WERI-Rb-1 (cell line): ENCODE results near the gene DUSP22.
"Not testable (repeated sequence)": the region's sequence is repeated elsewhere in the genome, so short reads cannot be mapped to it uniquely, and the experiment has no call there.

Experiments
- DNase-seq: peaks from one replicate; pipeline ENCODE4 v3.0.0-alpha.2; 2020
- H3K27ac ChIP-seq: fragments of 250-450 bp; sonication (Bioruptor Pico); 2 replicates; pipeline ENCODE4 v1.5.1; 2020; ENCODE audit warnings: mild to moderate bottlenecking, moderate library complexity
- H3K27me3 ChIP-seq: fragments of 250-450 bp; sonication (Bioruptor Pico); 2 replicates; pipeline ENCODE4 v1.5.1; 2021; ENCODE audit warnings: mild to moderate bottlenecking, low read depth, moderate library complexity; ENCODE audit not compliant: insufficient read depth, severe bottlenecking
- H3K36me3 ChIP-seq: fragments of 250-450 bp; sonication (Bioruptor Pico); 2 replicates; pipeline ENCODE4 v1.5.1; 2020; ENCODE audit warnings: mild to moderate bottlenecking, moderate library complexity
- H3K4me3 ChIP-seq: 2 replicates; pipeline ENCODE4 v1.5.1; 2011; ENCODE audit warnings: low read depth, mild to moderate bottlenecking, control low read depth, low read length
- H3K9me3 ChIP-seq: fragments of 250-450 bp; sonication (Bioruptor Pico); 2 replicates; pipeline ENCODE4 v1.5.1; 2021; ENCODE audit warnings: mild to moderate bottlenecking, moderate library complexity; ENCODE audit not compliant: severe bottlenecking
- TF ChIP-seq, protein P1 (sequence below): IDR thresholded peaks from 2 replicates; pipeline ENCODE4 v1.5.1; 2011; ENCODE audit warnings: low read depth, mild to moderate bottlenecking, control low read depth, inconsistent platforms, low read length

Gene DUSP22

DNA sequence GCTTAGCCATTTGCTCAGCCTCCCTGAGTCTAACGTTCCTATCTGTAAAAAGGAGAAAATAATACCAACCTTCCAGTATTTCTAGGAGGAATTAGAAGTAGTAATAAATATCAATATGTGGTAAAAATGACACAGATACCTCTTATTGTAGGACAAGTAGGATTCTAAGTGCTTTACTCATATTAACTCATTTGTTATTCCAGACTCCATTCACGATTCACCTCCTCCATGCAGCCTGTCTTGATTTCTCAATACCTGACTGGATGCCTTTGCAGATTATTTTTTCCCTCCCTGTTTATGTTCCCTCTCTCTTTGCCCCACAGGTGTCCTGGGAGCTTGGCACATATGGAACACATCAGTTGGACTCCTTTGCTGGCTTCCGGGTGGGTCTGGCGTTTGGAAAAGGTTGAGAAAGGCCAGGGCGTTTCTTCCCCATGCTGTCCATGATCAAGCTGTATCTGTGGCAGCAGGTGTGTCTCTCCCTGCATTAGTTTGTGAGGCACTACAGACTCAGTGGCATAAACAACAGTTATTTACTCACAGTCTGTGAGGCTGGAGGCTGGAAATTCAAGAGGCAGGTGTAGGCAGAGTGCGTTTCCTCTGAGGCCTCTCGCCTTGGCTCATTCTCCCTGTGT is 10.7 kb upstream of the DUSP22 start:
- TF ChIP-seq, protein P1, sequence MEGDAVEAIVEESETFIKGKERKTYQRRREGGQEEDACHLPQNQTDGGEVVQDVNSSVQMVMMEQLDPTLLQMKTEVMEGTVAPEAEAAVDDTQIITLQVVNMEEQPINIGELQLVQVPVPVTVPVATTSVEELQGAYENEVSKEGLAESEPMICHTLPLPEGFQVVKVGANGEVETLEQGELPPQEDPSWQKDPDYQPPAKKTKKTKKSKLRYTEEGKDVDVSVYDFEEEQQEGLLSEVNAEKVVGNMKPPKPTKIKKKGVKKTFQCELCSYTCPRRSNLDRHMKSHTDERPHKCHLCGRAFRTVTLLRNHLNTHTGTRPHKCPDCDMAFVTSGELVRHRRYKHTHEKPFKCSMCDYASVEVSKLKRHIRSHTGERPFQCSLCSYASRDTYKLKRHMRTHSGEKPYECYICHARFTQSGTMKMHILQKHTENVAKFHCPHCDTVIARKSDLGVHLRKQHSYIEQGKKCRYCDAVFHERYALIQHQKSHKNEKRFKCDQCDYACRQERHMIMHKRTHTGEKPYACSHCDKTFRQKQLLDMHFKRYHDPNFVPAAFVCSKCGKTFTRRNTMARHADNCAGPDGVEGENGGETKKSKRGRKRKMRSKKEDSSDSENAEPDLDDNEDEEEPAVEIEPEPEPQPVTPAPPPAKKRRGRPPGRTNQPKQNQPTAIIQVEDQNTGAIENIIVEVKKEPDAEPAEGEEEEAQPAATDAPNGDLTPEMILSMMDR = no peak
- no peak for DNase-seq
- Histone ChIP-seq H3K27ac (no peak overlapping the region), H3K4me3 (no peak overlapping the region), H3K9me3 (no peaks in the 10 kb centered on the region), H3K36me3 (no peaks in the 10 kb centered on the region), H3K27me3 (peaks cover 53% of the 10 kb centered on the region)

DNA sequence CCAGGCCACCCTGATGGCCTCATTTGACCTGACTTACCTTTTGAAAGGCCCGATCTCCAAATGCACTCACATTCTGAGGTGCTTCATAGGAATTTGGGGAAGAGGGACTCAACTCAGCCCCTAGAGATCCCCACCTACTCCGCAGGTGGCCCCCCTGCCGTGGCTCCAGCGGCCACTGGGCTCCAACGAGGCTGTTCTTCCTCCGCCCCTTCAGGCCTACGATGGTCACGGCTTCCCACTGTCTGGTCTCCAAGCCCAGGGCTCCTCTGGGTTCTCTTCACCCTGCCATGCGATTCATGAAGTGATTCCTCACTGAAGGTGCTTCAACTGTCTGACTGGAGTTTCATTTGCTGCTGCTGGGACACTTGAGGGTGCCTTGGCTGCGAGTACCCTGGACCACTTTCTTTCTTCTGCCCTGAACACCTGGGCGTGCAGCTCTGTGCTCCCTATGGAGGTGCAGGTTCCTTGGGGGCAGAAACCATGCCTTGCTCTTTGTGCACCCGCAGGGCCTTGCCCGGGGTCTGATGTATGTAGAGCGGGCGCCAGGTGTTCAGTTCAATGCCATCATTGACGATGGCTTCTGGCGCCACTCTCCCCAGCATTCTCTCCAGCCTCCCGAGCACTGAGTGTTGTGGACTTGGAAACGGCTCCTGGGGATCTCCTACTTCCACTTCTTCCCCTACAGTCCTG is 10.0 kb upstream of the DUSP22 start:
- TF ChIP-seq, protein P1 = no peak
- Histone ChIP-seq H3K36me3 (no peaks in the 10 kb centered on the region), H3K27ac (no peak overlapping the region), H3K27me3 (peaks cover 58% of the 10 kb centered on the region), H3K4me3 (no peak overlapping the region), H3K9me3 (no peaks in the 10 kb centered on the region)
- DNase-seq = no peak

DNA sequence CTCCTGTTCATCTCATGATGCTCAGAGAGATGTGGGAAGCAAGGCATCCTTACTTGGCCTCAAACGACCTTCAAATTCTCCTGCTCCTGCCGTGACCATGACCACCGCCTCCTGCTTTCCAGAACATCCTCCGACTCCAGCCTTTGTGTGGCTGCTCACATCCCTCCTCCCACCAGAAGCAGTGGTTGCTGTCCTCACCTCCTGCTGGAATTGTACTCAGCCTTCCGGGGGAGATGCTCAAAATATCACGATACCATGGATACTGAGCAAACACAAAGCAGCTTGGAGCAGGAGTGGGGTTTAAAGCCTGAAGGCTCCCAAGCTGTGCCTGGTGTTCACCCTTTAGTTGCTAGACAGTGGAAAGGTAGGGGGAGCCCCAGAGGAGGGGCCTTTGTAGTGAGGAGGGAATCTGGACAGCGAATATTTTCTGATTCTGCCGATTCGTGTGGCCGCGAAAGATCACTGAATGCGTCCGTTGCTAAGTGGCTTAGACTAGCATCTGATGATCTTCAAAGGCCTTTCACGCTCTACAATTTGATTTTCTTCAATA is 9.3 kb upstream of the DUSP22 start:
- TF ChIP-seq, protein P1 = no peak
- no peaks in the 10 kb centered on the region for H3K9me3 ChIP-seq
- DNase-seq = no peak
- H3K27ac ChIP-seq = no peak overlapping the region
- peaks cover 62% of the 10 kb centered on the region for H3K27me3 ChIP-seq
- no peak overlapping the region for H3K4me3 ChIP-seq
- no peaks in the 10 kb centered on the region for H3K36me3 ChIP-seq

DNA sequence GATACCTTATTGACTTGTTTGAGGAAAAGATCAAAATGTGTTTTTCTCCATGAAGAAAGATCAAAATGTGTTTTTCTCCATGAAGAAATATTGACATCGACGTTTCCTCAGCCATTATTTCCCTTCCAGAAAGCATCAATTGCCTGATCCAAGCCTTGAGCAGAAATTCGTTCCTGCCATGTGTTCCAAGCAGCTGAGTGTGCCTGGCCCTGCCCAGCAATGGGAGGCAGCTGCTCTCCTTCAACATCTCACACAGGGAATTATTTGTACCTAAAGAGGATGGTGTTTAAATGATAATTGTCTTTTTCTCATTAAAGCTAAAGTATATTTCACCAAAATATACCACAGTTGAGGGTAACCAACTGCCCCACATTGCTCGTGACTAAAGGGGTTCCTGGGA is 7.8 kb upstream of the DUSP22 start:
- Histone ChIP-seq H3K36me3 (no peaks in the 10 kb centered on the region), H3K9me3 (no peaks in the 10 kb centered on the region), H3K27ac (no peak overlapping the region), H3K4me3 (no peak overlapping the region), H3K27me3 (peaks cover 60% of the 10 kb centered on the region)
- TF ChIP-seq, protein P1 = no peak
- DNase-seq = no peak

DNA sequence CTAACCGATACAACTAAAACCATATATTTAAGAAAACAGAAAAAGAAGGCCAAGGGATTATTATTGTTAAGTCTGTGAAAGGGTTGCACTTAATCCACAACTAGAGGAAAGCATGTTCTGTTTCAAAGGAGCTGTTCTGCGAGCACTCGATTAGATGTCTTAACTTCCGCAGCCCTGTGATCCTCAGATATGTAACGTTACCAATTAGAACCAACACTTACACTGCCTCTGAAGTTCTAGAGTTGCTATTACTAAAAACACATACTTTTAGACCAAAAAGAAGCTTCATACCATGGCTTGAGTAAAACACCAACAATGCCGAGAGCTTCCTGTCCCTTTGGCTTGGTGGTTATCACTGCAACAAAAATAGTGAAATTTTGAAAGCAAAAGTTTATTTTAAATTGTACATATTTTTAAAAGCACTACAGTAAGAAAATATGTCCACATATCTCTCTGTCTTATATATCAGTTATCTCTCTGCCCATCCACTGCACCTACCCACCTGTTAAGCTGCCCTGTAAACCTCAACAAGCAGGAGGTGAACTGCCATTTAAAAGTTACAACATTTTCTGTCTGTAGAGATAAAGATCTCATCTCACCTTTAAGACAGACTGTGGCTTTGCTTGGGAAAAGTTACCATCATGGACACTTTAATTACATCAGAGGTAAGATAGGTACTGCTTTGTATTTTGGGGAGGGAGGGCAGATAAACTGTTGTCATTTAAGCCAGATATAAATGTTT is 7.1 kb upstream of the DUSP22 start:
- no peaks in the 10 kb centered on the region for H3K9me3 ChIP-seq

DNA sequence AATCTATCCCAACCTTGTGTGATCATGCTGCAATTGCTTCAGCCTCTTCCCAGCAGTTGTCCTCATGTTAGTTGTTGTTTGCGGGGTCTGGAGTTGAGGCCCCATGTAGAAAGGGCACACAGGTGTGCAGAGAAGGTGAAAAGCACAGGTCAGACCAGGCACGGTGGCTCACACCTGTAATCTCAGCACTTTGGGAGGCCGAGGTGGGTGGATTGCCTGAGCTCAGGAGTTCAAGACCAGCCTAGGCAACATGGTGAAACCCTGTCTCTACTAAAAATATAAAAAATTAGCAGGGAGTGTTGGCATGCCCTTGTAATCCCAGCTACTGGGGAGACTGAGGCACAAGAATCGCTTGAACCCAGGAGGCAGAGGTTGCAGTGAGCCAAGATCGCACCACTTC is 6.4 kb upstream of the DUSP22 start:
- not testable (repeated sequence) for H3K9me3 ChIP-seq, H3K36me3 ChIP-seq, DNase-seq, H3K4me3 ChIP-seq, H3K27ac ChIP-seq
- peaks cover 60% of the 10 kb centered on the region for H3K27me3 ChIP-seq

More for the DNA sequence above, 7.1 kb upstream of the DUSP22 start:
- Histone ChIP-seq H3K4me3 (no peak overlapping the region), H3K36me3 (no peaks in the 10 kb centered on the region), H3K27me3 (peaks cover 60% of the 10 kb centered on the region), H3K27ac (no peak overlapping the region)
- TF ChIP-seq, protein P1 = no peak
- no peak for DNase-seq
